IMR-90 (cell line): ENCODE measurements around the gene ICAM2. TPM values are rescaled to one million over a fixed set of nuclear protein-coding genes. Genes with fewer than 3 reads are reported as not detected.

Experiments
- ATAC-seq: fragments of 200-7000 bp; cut with Tn5 transposase; 2 replicates; pipeline ENCODE4 v1.9.1; 2020; ENCODE audit warnings: low read depth, mild to moderate bottlenecking, moderate library complexity
- BruUV-seq: library from RNA; stranded (reverse); fragments of 400-500 nt; replicated peaks from 2 replicates; lab custom pipeline; 2021; lab: Mats Ljungman, UMichigan
- CTCF ChIA-PET: fragments of 300-600 bp; formaldehyde crosslinking; extraction: SDS; loops from one replicate; lab custom pipeline; 2021; ENCODE audit warnings: antibody characterized with exemption; lab: Yijun Ruan, JAX
- POLR2A ChIA-PET: fragments of 300-600 bp; sonication (Branson Sonifier 250); formaldehyde crosslinking; loops from one replicate; lab custom pipeline; 2022; ENCODE audit warnings: antibody characterized with exemption; ENCODE audit not compliant: unreplicated experiment; lab: Charles Lee
- DNase-seq: peaks from one replicate; pipeline ENCODE4 v3.0.0; 2013
- H2AFZ ChIP-seq: replicated peaks from 2 replicates; pipeline ENCODE3; 2013; ENCODE audit warnings: low read length, mild to moderate bottlenecking; ENCODE audit not compliant: poor library complexity
- H2AK5ac ChIP-seq: 2 replicates; pipeline ENCODE4 v1.6.1; 2013; ENCODE audit warnings: low read depth, low read length, inconsistent platforms
- H2AK9ac ChIP-seq: replicated peaks from 2 replicates; pipeline ENCODE3; 2013; ENCODE audit warnings: mild to moderate bottlenecking, low read depth, low read length, moderate library complexity; ENCODE audit not compliant: poor library complexity
- H2BK120ac ChIP-seq: 2 replicates; pipeline ENCODE4 v1.6.1; 2013; ENCODE audit warnings: low read depth, low read length, inconsistent platforms
- H2BK15ac ChIP-seq: 3 replicates; pipeline ENCODE4 v1.6.1; 2013; ENCODE audit warnings: low read depth, low read length, inconsistent platforms
- H2BK20ac ChIP-seq: 2 replicates; pipeline ENCODE4 v1.6.1; 2013; ENCODE audit warnings: low read depth, mild to moderate bottlenecking, inconsistent platforms, low read length, moderate library complexity
- H2BK5ac ChIP-seq: 2 replicates; pipeline ENCODE4 v1.6.1; 2013; ENCODE audit warnings: mild to moderate bottlenecking, low read depth, low read length, inconsistent platforms; ENCODE audit not compliant: poor library complexity, severe bottlenecking
- H3K14ac ChIP-seq: replicated peaks from 2 replicates; pipeline ENCODE4 v1.6.1; 2013; ENCODE audit warnings: low read depth, low read length, inconsistent platforms
- H3K18ac ChIP-seq: 2 replicates; pipeline ENCODE4 v1.6.1; 2013; ENCODE audit warnings: low read depth, low read length, control low read depth
- H3K23ac ChIP-seq: 2 replicates; pipeline ENCODE4 v1.6.1; 2013; ENCODE audit warnings: low read depth, low read length, inconsistent platforms
- H3K27ac ChIP-seq: 2 replicates; pipeline ENCODE4 v1.5.1; 2013; ENCODE audit warnings: mild to moderate bottlenecking, control low read depth, low read length; ENCODE audit not compliant: insufficient read depth
- H3K27me3 ChIP-seq: 2 replicates; pipeline ENCODE4 v1.6.1; 2013; ENCODE audit warnings: low read length; ENCODE audit not compliant: control insufficient read depth, insufficient read depth
- H3K36me3 ChIP-seq: 2 replicates; pipeline ENCODE4 v1.6.1; 2013; ENCODE audit warnings: low read length, mixed read lengths; ENCODE audit not compliant: control insufficient read depth, insufficient read depth
- H3K4ac ChIP-seq: 2 replicates; pipeline ENCODE4 v1.6.1; 2013; ENCODE audit warnings: low read depth, low read length, inconsistent platforms
- H3K4me1 ChIP-seq: 2 replicates; pipeline ENCODE4 v1.6.1; 2013; ENCODE audit warnings: low read length, mixed read lengths; ENCODE audit not compliant: control insufficient read depth, insufficient read depth
- H3K4me2 ChIP-seq: 2 replicates; pipeline ENCODE4 v1.6.1; 2013; ENCODE audit warnings: low read depth, mild to moderate bottlenecking, control low read depth, low read length, moderate library complexity
- H3K4me3 ChIP-seq: 2 replicates; pipeline ENCODE4 v1.5.1; 2013; ENCODE audit warnings: low read depth, mild to moderate bottlenecking, control low read depth, low read length, moderate library complexity; ENCODE audit not compliant: insufficient read depth
- H3K56ac ChIP-seq: 2 replicates; pipeline ENCODE4 v1.6.1; 2013; ENCODE audit warnings: low read length, inconsistent platforms; ENCODE audit not compliant: insufficient read depth; ENCODE audit errors: extremely low read depth
- H3K79me1 ChIP-seq, 2 experiments: 2 replicates each; pipeline ENCODE4 v1.6.1; 2013; ENCODE audit warnings: low read length in 2 of 2, inconsistent platforms in 1 of 2, low read depth in 1 of 2
- H3K9ac ChIP-seq: 2 replicates; pipeline ENCODE4 v1.6.1; 2013; ENCODE audit warnings: low read depth, low read length, control low read depth
- H3K9me1 ChIP-seq: 2 replicates; pipeline ENCODE4 v1.6.1; 2013; ENCODE audit warnings: low read length, inconsistent platforms; ENCODE audit not compliant: insufficient read depth
- H3K9me3 ChIP-seq: 2 replicates; pipeline ENCODE4 v1.6.1; 2013; ENCODE audit warnings: low read length; ENCODE audit not compliant: control insufficient read depth, insufficient read depth
- H4K20me1 ChIP-seq: 2 replicates; pipeline ENCODE4 v1.6.1; 2013; ENCODE audit warnings: low read length, inconsistent platforms; ENCODE audit not compliant: insufficient read depth
- H4K5ac ChIP-seq: 2 replicates; pipeline ENCODE4 v1.6.1; 2013; ENCODE audit warnings: mild to moderate bottlenecking, low read depth, low read length, control low read depth
- H4K8ac ChIP-seq, 2 experiments: 2 replicates each; pipeline ENCODE4 v1.6.1; 2013; ENCODE audit warnings: low read depth in 2 of 2, low read length in 2 of 2, control low read depth in 1 of 2, inconsistent platforms in 1 of 2
- H4K91ac ChIP-seq: 2 replicates; pipeline ENCODE4 v1.6.1; 2013; ENCODE audit warnings: low read depth, low read length, inconsistent platforms; ENCODE audit not compliant: insufficient read depth
- BHLHE40 ChIP-seq: fragments of 150-350 bp; IDR thresholded peaks from 2 replicates; pipeline ENCODE4 v1.6.1; 2016; ENCODE audit warnings: mild to moderate bottlenecking, low read depth, low read length
- CEBPB ChIP-seq: IDR thresholded peaks from 2 replicates; pipeline ENCODE4 v1.6.1; 2012; ENCODE audit warnings: low read depth, low read length, improper control_type of control experiment
- CHD1 ChIP-seq: IDR thresholded peaks from 2 replicates; pipeline ENCODE4 v1.6.1; 2012; ENCODE audit warnings: low read depth, low read length, improper control_type of control experiment
- CTCF ChIP-seq: conservative IDR thresholded peaks from 2 replicates; pipeline ENCODE4 v1.5.1; 2012; ENCODE audit warnings: mild to moderate bottlenecking, low read depth, low read length, improper control_type of control experiment
- ELK1 ChIP-seq: fragments of 150-350 bp; IDR thresholded peaks from 2 replicates; pipeline ENCODE4 v1.6.1; 2016; ENCODE audit warnings: low read depth, mild to moderate bottlenecking, low read length, moderate library complexity, borderline replicate concordance
- FOS ChIP-seq: fragments of 150-350 bp; IDR thresholded peaks from 2 replicates; pipeline ENCODE4 v1.6.1; 2016; ENCODE audit warnings: low read depth, low read length
- MAZ ChIP-seq: IDR thresholded peaks from 2 replicates; pipeline ENCODE4 v1.6.1; 2012; ENCODE audit warnings: low read depth, mild to moderate bottlenecking, low read length, improper control_type of control experiment, moderate library complexity, borderline replicate concordance
- MXI1 ChIP-seq: IDR thresholded peaks from 2 replicates; pipeline ENCODE4 v1.6.1; 2012; ENCODE audit warnings: low read depth, mild to moderate bottlenecking, low read length, moderate library complexity, borderline replicate concordance
- NFE2L2 ChIP-seq: fragments of 150-350 bp; IDR thresholded peaks from 2 replicates; pipeline ENCODE4 v1.6.1; 2016; ENCODE audit warnings: low read depth, mild to moderate bottlenecking, low read length
- POLR2A ChIP-seq: IDR thresholded peaks from 2 replicates; pipeline ENCODE4 v1.6.1; 2012; ENCODE audit warnings: mild to moderate bottlenecking, low read depth, low read length
- RAD21 ChIP-seq: IDR thresholded peaks from 2 replicates; pipeline ENCODE4 v1.6.1; 2012; ENCODE audit warnings: low read length, improper control_type of control experiment
- RCOR1 ChIP-seq: IDR thresholded peaks from 2 replicates; pipeline ENCODE4 v1.6.1; 2012; ENCODE audit warnings: mild to moderate bottlenecking, low read length, improper control_type of control experiment; ENCODE audit not compliant: insufficient replicate concordance
- RFX5 ChIP-seq: IDR thresholded peaks from 2 replicates; pipeline ENCODE4 v1.8.0; 2012; ENCODE audit warnings: low read depth, mild to moderate bottlenecking, low read length, moderate library complexity
- SMC3 ChIP-seq: fragments of 150-350 bp; IDR thresholded peaks from 2 replicates; pipeline ENCODE4 v1.6.1; 2016; ENCODE audit warnings: low read depth, mild to moderate bottlenecking, antibody characterized with exemption, low read length, moderate library complexity
- USF2 ChIP-seq: fragments of 150-350 bp; IDR thresholded peaks from 2 replicates; pipeline ENCODE4 v1.6.1; 2017; ENCODE audit warnings: mild to moderate bottlenecking, antibody characterized with exemption, low read length, low read depth
- WGBS, 2 experiments: methylation state at CpG; one replicate each; pipeline versions ENCODE4 v1.1.5 to v1.1.7; 2013; ENCODE audit warnings: missing lambda C conversion rate in 2 of 2; ENCODE audit not compliant: insufficient read length in 1 of 2; ENCODE audit errors: extremely low coverage in 2 of 2; 5-methylcytosine and 5-hydroxymethylcytosine counted together
- dilution Hi-C: fragments of 300-500 bp; cut with HindIII; formaldehyde crosslinking; loops from one replicate; pipeline ENCODE4 v1.14.3; 2018; ENCODE audit warnings: low sequenced_read_pairs; ENCODE audit not compliant: unreplicated experiment
- in situ Hi-C: fragments of 300-500 bp; cut with MboI; formaldehyde crosslinking; loops from 3 replicates; pipeline ENCODE4 v1.14.3; 2019; ENCODE audit warnings: low sequenced_read_pairs, inconsistent platforms, mixed read lengths
- intact Hi-C: fragments of 100-400 bp; cut with micrococcal nuclease; formaldehyde crosslinking; loops from 2 replicates; pipeline ENCODE4 v1.10.0; 2022
- polyA plus RNA-seq, 3 experiments: library from polyadenylated mRNA; depleted of rRNA; stranded (reverse); fragments of >200 nt; gene quantifications; 2 replicates each; pipeline ENCODE4 v1.2.3, GENCODE V29; 2012; ENCODE audit warnings: low replicate concordance in 1 of 3
- total RNA-seq: library from RNA; depleted of rRNA; stranded (reverse); fragments of >200 nt; gene quantifications from 2 replicates; pipeline ENCODE4 v1.2.3, GENCODE V29; 2012

The ICAM2 gene
- total and polyA plus RNA-seq, 2 of the 4 experiments (the other 2 are of a cell fraction): 0.12 TPM; not detected in 1

- 97% methylated on average over 5 of the region's 5 CpGs; no CpG with 5 or more reads in 1 of the 2 experiments for WGBS, 2 experiments
- H3K79me1 ChIP-seq: no peaks in the 10 kb centered on the region
These were observed 17.4 kb upstream of the ICAM2 start for GRCh38 chr17:64037802-64038201.

More at GRCh38 chr17:64037802-64038201, 17.4 kb upstream of the ICAM2 start:
- no peaks in the 10 kb centered on the region for H3K27me3 ChIP-seq
- peaks cover 9% of the 10 kb centered on the region for H3K36me3 ChIP-seq
- no peak overlapping the region for H4K91ac ChIP-seq
- no peaks in the 10 kb centered on the region for H3K9me1 ChIP-seq
- TF ChIP-seq USF2 (no peak), ELK1 (no peak), CHD1 (no peak), MAZ (no peak), MXI1 (no peak), POLR2A (no peak), CEBPB (no peak), SMC3 (no peak), RFX5 (no peak), RAD21 (no peak), NFE2L2 (no peak), CTCF (no peak), BHLHE40 (no peak), RCOR1 (no peak), FOS (no peak)
- no peaks in the 10 kb centered on the region for H3K9me3 ChIP-seq
- POLR2A ChIA-PET: no interaction called here
- no peak overlapping the region for H3K27ac ChIP-seq
- DNase-seq (no peak), ATAC-seq (no peak)
- H3K4ac ChIP-seq: no peak overlapping the region
- no peak overlapping the region for H2BK5ac ChIP-seq
- in situ Hi-C loops: no loop called here
- CTCF ChIA-PET: interaction anchor here (1.8 kb wide), 1 partner anchor 9 kb away, joined by 4 read pairs; no protein-coding TSS in a partner anchor
- H2BK15ac ChIP-seq: no peak overlapping the region
- H2BK20ac ChIP-seq: no peak overlapping the region
- H3K9ac ChIP-seq: no peak overlapping the region
- BruUV-seq: no TSS peak
- H4K5ac ChIP-seq: no peak overlapping the region
- no peak overlapping the region for H2AK9ac ChIP-seq
- no peaks in the 10 kb centered on the region for H4K20me1 ChIP-seq
- H2AFZ ChIP-seq: no peak overlapping the region
- H4K8ac ChIP-seq: no peak overlapping the region
- no peak overlapping the region for H3K4me2 ChIP-seq
- no peak overlapping the region for H3K14ac ChIP-seq
- dilution Hi-C loops: no loop called here
- H3K23ac ChIP-seq: no peak overlapping the region
- no peak overlapping the region for H3K18ac ChIP-seq
- no peak overlapping the region for H2AK5ac ChIP-seq
- H3K4me3 ChIP-seq: no peak overlapping the region
- intact Hi-C loops: no loop called here
- H3K56ac ChIP-seq: no peak overlapping the region
- no peak overlapping the region for H2BK120ac ChIP-seq
- H3K4me1 ChIP-seq: no peaks in the 10 kb centered on the region
